Heart right ventricle (tissue), 16 donors: ENCODE data around the gene ECM1. TPM values are rescaled to one million over a fixed set of nuclear protein-coding genes. Genes with fewer than 3 reads are reported as not detected.
A peak's percentile ranks its signal among the peaks of the same experiment; 100 is the strongest.

Experiments
- ATAC-seq, 8 donors: fragments of 200-7000 bp; cut with Tn5 transposase; one replicate each; pipeline ENCODE4 v1.9.1; 2020; ENCODE audit warnings: mild to moderate bottlenecking in 8 of 8, moderate library complexity in 8 of 8, moderate number of reproducible peaks in 1 of 8
- DNase-seq, 2 donors: peaks; one replicate each; pipeline ENCODE4 v3.0.0-alpha.2; 2020
- H3K27ac ChIP-seq, 10 donors: fragments of 200-600 bp; sonication (generic) in 2 of 10; one replicate each; pipeline versions ENCODE4 v1.5.0 to v1.8.0; 2020 to 2022; ENCODE audit warnings: mild to moderate bottlenecking in 3 of 10
- H3K27me3 ChIP-seq, 7 donors: fragments of 200-600 bp; one replicate each; pipeline ENCODE4 v1.8.0; 2021 to 2022; ENCODE audit warnings: mild to moderate bottlenecking in 2 of 7
- H3K36me3 ChIP-seq, 9 donors: fragments of 200-600 bp; sonication (generic) in 1 of 9; one replicate each; pipeline versions ENCODE4 v1.5.0 to v1.8.0; 2020 to 2022; ENCODE audit warnings: mild to moderate bottlenecking in 2 of 9
- H3K4me1 ChIP-seq, 9 donors: fragments of 200-600 bp; sonication (generic) in 1 of 9; one replicate each; pipeline versions ENCODE4 v1.5.0 to v1.8.0; 2020 to 2022; ENCODE audit warnings: mild to moderate bottlenecking in 4 of 9
- H3K4me3 ChIP-seq, 10 donors: fragments of 200-600 bp; sonication (generic) in 2 of 10; one replicate each; pipeline versions ENCODE4 v1.5.0 to v1.8.0; 2020 to 2022; ENCODE audit warnings: mild to moderate bottlenecking in 7 of 10, moderate library complexity in 2 of 10
- H3K9me3 ChIP-seq, 11 donors: fragments of 200-600 bp in 10 of 11; sonication (generic) in 2 of 11; one replicate each; pipeline versions ENCODE4 v1.5.0 to v1.8.0; 2013 to 2022; ENCODE audit warnings: mild to moderate bottlenecking in 2 of 11, control low read depth in 1 of 11, moderate library complexity in 1 of 11
- CTCF ChIP-seq, 9 donors: fragments of 200-600 bp; sonication (generic) in 2 of 9; IDR thresholded peaks; one replicate each; pipeline versions ENCODE4 v1.5.0 to v1.8.0; 2021 to 2022; ENCODE audit warnings: antibody characterized with exemption in 9 of 9, mild to moderate bottlenecking in 5 of 9, moderate library complexity in 1 of 9
- WGBS, 2 donors: extraction: QIAGEN DNeasy Blood & Tissue Kit; methylation state at CpG; one replicate each; pipeline ENCODE4 v1.1.7; 2013; ENCODE audit warnings: inconsistent platforms in 1 of 2; 5-methylcytosine and 5-hydroxymethylcytosine counted together
- intact Hi-C, 10 donors: fragments of 100-400 bp; cut with DNase I; formaldehyde crosslinking; loops; one replicate each; pipeline versions ENCODE4 v1.11.1 to v1.14.2; 2022
- long read RNA-seq, 3 donors: library from polyadenylated mRNA; unstranded; transcript quantifications; one replicate each; pipeline ENCODE4 v2.0.0, GENCODE V29; 2020 to 2021
- polyA plus RNA-seq, 2 donors: library from polyadenylated mRNA; stranded (reverse); fragments of 200-250 nt; gene quantifications; one replicate each; pipeline ENCODE4 v1.2.3, GENCODE V29; 2013
- total RNA-seq, 10 donors: library from RNA; stranded (reverse); fragmentation: NEBNext Ultra II Directional in 3 of 10; extraction: Animal tissue kit (Norgen Biotek cat#: 25700) in 3 of 10; gene quantifications; one replicate each; pipeline versions ENCODE4 v1.2.1 to v1.2.4, GENCODE V29; 2021 to 2023
- donor health status: Arrhythmogenic right ventricular cardiomyopathy.
- donor health status: ischemic (EF 13 %, LVEDD 7.1; RV severe dilation, severe dysfunction).
- donor health status: healthy with polysubstance abuse.
- donor health status: DM: no; HTN: yes; CAD: no.
- donor health status: DM: no; HTN: no; CAD: no.
- donor health status: ischemic (EF 25% LVEDD 6.9; RV normal size, moderate dysfunction).
- donor health status: ischemic (EF 25% LVEDD 5.7; RV mildly dilated, moderate dysfunction).
- donor health status: healthy.
- donor health status: DM: yes; HTN: yes; CAD: no.
- donor health status: Ischemic cardiomyopathy.
- donor health status: ischemic (EF 35%, LVEDD 5.7; RV mildly dilated, moderate dysfunction).
- donor health status: nonischemic (EF 11% LVEDD 7.7; RV severe dilation, severe dysfunction).
- donor health status: DM: yes; HTN: yes; CAD: no.
- donor health status: PGD.
- donor health status: ischemic (EF 29% LVEDD 5.4; RV normal size, mild dysfunction).
- donor health status: nonischemic (EF 23%, LVEDD 6.1; RV moderate dilation, normal function).

Gene ECM1
- 10 to 100 TPM in 8 of 10 donors, 1 to 10 TPM in 2; 5.8 to 26.3 (median 12.8) TPM for total RNA-seq
- polyA plus RNA-seq: 10 to 100 TPM; 24.7 to 28.2 TPM
- long read RNA-seq, donor 1, partial matches to known transcripts: 1 of 5 reads
- long read RNA-seq, donor 1, other reads (novel, unspliced or antisense): 0 of 5 reads
- long read RNA-seq, donor 2, transcript ECM1-202 (10 exons, 2,070 nt): major isoform, 6 of 11 reads
- long read RNA-seq, donor 2, partial matches to known transcripts: 3 of 11 reads
- long read RNA-seq, donor 2, other reads (novel, unspliced or antisense): 2 of 11 reads
- long read RNA-seq, donor 3, partial matches to known transcripts: 10 of 13 reads
- long read RNA-seq, donor 3, other reads (novel, unspliced or antisense): 0 of 13 reads

GRCh38 chr1:150507912-150508864 lies at the start of gene ECM1:
Gene ECM1 (plus strand): TSS chr1:150508109. CDS start chr1:150508210, 101 bp downstream.
- WGBS, 2 donors: 49 to 61% methylated on average over 7 of the region's 7 CpGs
- TF ChIP-seq CTCF (IDR thresholded peaks at IDR 0.05): no peak
- DNase-seq: peak; percentile 33 to 79
- H3K4me3 ChIP-seq: peak within 1 kb of the TSS in 9 of 10 donors; percentile 24 to 54 (median 46)
- intact Hi-C loops: loop anchor here in 1 of 10 donors (5.0 kb wide), 1 partner anchor 36 kb away; no protein-coding TSS in a partner anchor
- peak within 1 kb of the TSS; percentile 41 to 90 (median 82) for H3K27ac ChIP-seq
- H3K9me3 ChIP-seq: no peaks in the 10 kb centered on the region
- no peaks in the 10 kb centered on the region for H3K27me3 ChIP-seq
- peaks cover 0 to 28% (median 12%) of the 10 kb centered on the region in 9 donors for H3K4me1 ChIP-seq
- H3K36me3 ChIP-seq: peaks cover 0 to 66% (median 30%) of the 10 kb centered on the region in 9 donors
- ATAC-seq: peak; percentile 66 to 94 (median 91)

- peak; percentile 59 to 84 (median 80) for TF ChIP-seq CTCF (IDR thresholded peaks at IDR 0.05)
- peaks cover 0 to 6% (median 0%) of the 10 kb centered on the region in 9 donors for H3K4me1 ChIP-seq
- no peaks in the 10 kb centered on the region for H3K27me3 ChIP-seq
- ATAC-seq: peak in 6 of 8 donors; percentile 51 to 63 (median 60)
- WGBS, 2 donors: 42 to 48% methylated on average over 4 of the region's 4 CpGs
- no peak overlapping the region for H3K4me3 ChIP-seq
- peaks cover 0 to 98% (median 34%) of the 10 kb centered on the region in 9 donors for H3K36me3 ChIP-seq
- no peaks in the 10 kb centered on the region for H3K9me3 ChIP-seq
- no peak overlapping the region for H3K27ac ChIP-seq
- intact Hi-C loops: loop anchor here in 7 of 10 donors (1.0 to 10.0 kb wide), 6 partner anchors 68 to 350 kb away; partner anchors contain the start of gene ENSA (in 5 of the 7)
- DNase-seq: peak; percentile 29 to 67
Observed at GRCh38 chr1:150464422-150464826, 43.5 kb upstream of the ECM1 start.

- Histone ChIP-seq H3K27me3 (no peaks in the 10 kb centered on the region), H3K9me3 (no peaks in the 10 kb centered on the region), H3K27ac (no peak overlapping the region), H3K4me1 (peaks cover 0 to 11% (median 0%) of the 10 kb centered on the region in 9 donors), H3K4me3 (no peak overlapping the region), H3K36me3 (peaks cover 0 to 98% (median 38%) of the 10 kb centered on the region in 9 donors)
- no peak for ATAC-seq
- no peak for DNase-seq
- TF ChIP-seq CTCF (IDR thresholded peaks at IDR 0.05): no peak
- intact Hi-C loops: loop anchor here in 6 of 10 donors (5.0 to 10.0 kb wide), 3 partner anchors 158 to 348 kb away; partner anchors contain the start of gene ENSA (in 5 of the 6)
Observed at GRCh38 chr1:150466964-150467363, 40.9 kb upstream of the ECM1 start.

GRCh38 chr1:150469291-150469690 lies 38.6 kb upstream of the ECM1 start:
- intact Hi-C loops: loop anchor here in 6 of 10 donors (5.0 to 10.0 kb wide), 3 partner anchors 156 to 346 kb away; partner anchors contain the start of gene ENSA (in 5 of the 6)
- Histone ChIP-seq H3K27ac (peak overlapping the region in 3 of 10 donors; percentile 47 to 69 (median 59)), H3K4me3 (no peak overlapping the region), H3K4me1 (peaks cover 0 to 27% (median 12%) of the 10 kb centered on the region in 9 donors), H3K9me3 (no peaks in the 10 kb centered on the region), H3K27me3 (no peaks in the 10 kb centered on the region), H3K36me3 (peaks cover 0 to 97% (median 42%) of the 10 kb centered on the region in 9 donors)
- WGBS, 2 donors: 75 to 76% methylated on average over 1 of the region's 1 CpG
- DNase-seq (no peak), ATAC-seq (no peak)
- TF ChIP-seq CTCF (IDR thresholded peaks at IDR 0.05): no peak
